ENCODE results near the gene ZSWIM3. TPM values are rescaled to one million over a fixed set of nuclear protein-coding genes. Genes with fewer than 3 reads are reported as not detected.

The ZSWIM3 gene
- total and polyA plus RNA-seq, 2 of the 8 experiments (the other 6 are each of a cell fraction or from before 2014, with no cell fraction given), result 5.5 to 6.9 TPM

DNA sequence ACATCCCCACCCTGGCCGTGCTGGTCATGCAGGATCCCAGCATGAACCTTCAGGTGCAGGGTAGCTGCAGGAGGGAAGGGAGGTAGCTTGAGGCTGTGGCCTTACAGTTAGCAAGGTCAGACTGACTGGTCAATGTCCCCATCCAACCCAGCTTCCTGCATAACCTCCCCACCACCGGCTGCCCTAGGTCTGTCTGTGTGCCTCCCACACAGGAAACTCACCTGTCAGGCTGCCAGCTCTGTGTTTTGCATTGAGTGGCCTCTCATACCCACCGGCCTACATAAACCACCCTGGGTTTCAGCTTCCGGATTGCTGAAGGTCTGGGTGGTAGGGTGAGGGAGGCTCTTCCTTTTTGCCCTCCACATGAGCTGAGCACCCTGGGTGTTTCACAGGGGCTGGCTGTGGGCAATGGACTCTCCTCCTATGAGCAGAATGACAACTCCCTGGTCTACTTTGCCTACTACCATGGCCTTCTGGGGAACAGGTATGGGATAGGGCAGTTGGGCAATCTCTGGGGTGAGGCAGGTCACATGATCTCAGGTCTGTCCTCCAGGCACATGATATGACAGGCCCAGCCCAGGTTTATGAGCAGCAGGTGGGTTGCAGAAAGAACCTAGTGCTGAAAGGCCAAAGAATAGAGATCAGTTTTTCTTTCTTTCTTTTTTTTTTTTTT is 35.5 kb downstream of the ZSWIM3 start:
- Histone ChIP-seq H3K9me3 (ENCODE audit: insufficient read depth in 2 of 2, low read depth in 1 of 2, low read length in 1 of 2) (no peaks in the 10 kb centered on the region), H3K23me2 (ENCODE audit: low read depth, low read length) (peaks cover 15% of the 10 kb centered on the region; the same call in 1 of the 2 replicates), H3K14ac (ENCODE audit: insufficient read length) (no peak overlapping the region), H2BK5ac (ENCODE audit: low read depth, low read length) (no peak overlapping the region), H3K79me2 (ENCODE audit: control insufficient read depth in 1 of 2, insufficient read depth in 2 of 2, low read length in 2 of 2) (peaks cover 0 to 7% of the 10 kb centered on the region in 2 experiments; a peak in 1 of 4 replicates), H3K56ac (replicated peaks; ENCODE audit: insufficient read length, low read depth, low read length) (no peak overlapping the region), H3K27ac (ENCODE audit: low read depth, low read length) (no peak overlapping the region), H4K91ac (replicated peaks; ENCODE audit: insufficient read length, low read length) (no peak overlapping the region), H2AK5ac (ENCODE audit: low read depth, low read length) (no peak overlapping the region), H2BK15ac (ENCODE audit: low read length) (no peak overlapping the region), H3K27me3 (replicated peaks in 1 of 4; ENCODE audit: control insufficient read depth in 3 of 4, extremely low read depth in 1 of 4, insufficient read depth in 3 of 4, low read length in 3 of 4) (no peaks in the 10 kb centered on the region), H2BK12ac (ENCODE audit: low read depth, low read length) (no peak overlapping the region), H4K8ac (ENCODE audit: extremely low read depth, insufficient read depth, low read length) (no peak overlapping the region), H3K36me3 (ENCODE audit: control insufficient read depth in 2 of 4, insufficient read depth in 4 of 4, low read length in 3 of 4) (peaks cover 8 to 22% (median 16%) of the 10 kb centered on the region in 4 experiments), H2AFZ (ENCODE audit: low read length) (no peak overlapping the region), H2BK120ac (replicated peaks; ENCODE audit: low read depth, low read length) (no peak overlapping the region), H3K4me3 (ENCODE audit: extremely low read depth in 1 of 4, insufficient read depth in 2 of 4, low read depth in 3 of 4, low read length in 4 of 4) (no peak overlapping the region), H2BK20ac (ENCODE audit: low read length) (no peak overlapping the region), H4K20me1 (replicated peaks in 1 of 2; ENCODE audit: control insufficient read depth in 1 of 2, insufficient read depth in 2 of 2, low read length in 2 of 2) (peaks cover 0 to 10% of the 10 kb centered on the region in 2 experiments), H3K4me2 (ENCODE audit: insufficient read depth in 1 of 2, low read depth in 2 of 2, low read length in 2 of 2) (no peak overlapping the region; a peak in 1 of 4 replicates), H3K9ac (replicated peaks in 1 of 4; ENCODE audit: extremely low read depth in 1 of 4, low read depth in 3 of 4, low read length in 3 of 4) (no peak overlapping the region), H3K79me1 (ENCODE audit: low read depth, low read length) (peaks cover 3% of the 10 kb centered on the region; the same call in 1 of the 2 replicates), H3K18ac (ENCODE audit: extremely low read depth, low read length) (no peak overlapping the region), H3K4me1 (replicated peaks in 1 of 4; ENCODE audit: control insufficient read depth in 3 of 4, insufficient read depth in 4 of 4, low read length in 3 of 4) (peaks cover 0 to 10% (median 6%) of the 10 kb centered on the region in 4 experiments; a peak in 6 of 7 replicates), H4K5ac (ENCODE audit: insufficient read length, low read depth, low read length) (no peak overlapping the region), H3K23ac (ENCODE audit: insufficient read length) (no peak overlapping the region), H3K4ac (replicated peaks; ENCODE audit: insufficient read length, low read depth, low read length) (no peak overlapping the region)
- DNase-seq (ENCODE audit: low read depth in 1 of 2, low spot score in 2 of 2) (no peak), FAIRE-seq (no peak)
- POLR2A ChIA-PET (ENCODE audit: partially characterized antibody), result interaction anchor here (0.6 to 11.2 kb wide), 14 partner anchors 8 to 101 kb away, joined by 3 to 172 read pairs (median 4); partner anchors contain the start of genes DNTTIP1, PCIF1, PLTP and WFDC3
- peak in 1 of 2 experiments; percentile 53; a peak in 2 of 3 replicates for TF ChIP-seq POLR2A (IDR thresholded peaks at IDR 0.05; ENCODE audit: control extremely low read depth in 1 of 2, low read depth in 2 of 2, low read length in 2 of 2)
- TF ChIP-seq CHD1 (IDR thresholded peaks at IDR 0.05; ENCODE audit: low read depth, low read length), result no peak
- 85% methylated on average over 4 of the region's 4 CpGs; no CpG with 5 or more reads in 1 of the 2 experiments for WGBS, 2 experiments (ENCODE audit: extremely low coverage in 1 of 2, insufficient coverage in 1 of 2, insufficient read length in 1 of 2, insufficient replicate concordance in 2 of 2, low coverage in 1 of 2, low lambda C conversion rate in 2 of 2, missing lambda C conversion rate in 1 of 2)
- CTCF ChIA-PET (ENCODE audit: partially characterized antibody), result interaction anchor here (0.7 to 6.3 kb wide), 11 partner anchors 9 to 77 kb away, joined by 3 to 40 read pairs (median 9); partner anchors contain the start of gene ZSWIM1
